Amygdala (tissue), 56 donors: ENCODE data around the gene NYAP2.

Source experiments
- DNase-seq, 56 donors: peaks; one replicate each; lab custom pipeline; 2025; lab: John Stamatoyannopoulos, UW

The NYAP2 gene

DNA sequence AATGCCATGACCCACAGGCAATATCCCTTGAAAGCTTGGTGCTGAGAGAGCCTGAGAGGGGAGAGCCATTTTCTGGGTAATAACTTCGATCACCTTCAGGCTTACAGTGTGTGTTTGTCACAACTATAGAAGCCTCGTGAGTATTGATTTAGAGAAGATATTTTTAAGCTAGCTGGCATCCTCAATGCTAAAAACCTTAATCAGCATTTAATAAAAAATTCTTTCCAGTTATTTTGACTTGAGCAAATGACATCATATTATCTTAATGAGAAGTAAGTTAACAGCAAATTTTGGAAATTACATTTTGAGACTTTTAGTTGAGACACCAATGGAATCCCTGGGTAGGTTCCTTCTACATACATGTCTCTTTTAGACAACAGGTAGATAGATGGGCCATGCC is 283.7 kb downstream of the NYAP2 start:
- no peak for DNase-seq

DNA sequence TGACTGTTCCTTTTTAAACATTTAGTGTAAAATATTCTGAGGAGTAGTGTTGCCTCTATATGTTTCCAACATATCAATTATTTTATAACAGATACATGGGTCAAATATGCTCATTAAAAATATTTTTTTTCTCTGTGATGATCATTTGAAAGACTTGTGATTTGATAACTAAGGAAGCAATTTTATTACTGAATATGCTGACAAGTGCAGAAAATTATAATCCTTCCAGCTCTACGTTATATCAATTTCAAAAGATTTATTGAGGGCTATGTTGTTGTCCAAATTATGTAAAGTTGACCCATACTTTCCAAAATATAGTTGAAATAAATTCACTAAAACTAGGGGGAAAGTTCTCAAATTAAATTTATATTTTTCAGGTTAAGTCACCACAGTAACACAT is 290.6 kb downstream of the NYAP2 start:
- no peak for DNase-seq

DNA sequence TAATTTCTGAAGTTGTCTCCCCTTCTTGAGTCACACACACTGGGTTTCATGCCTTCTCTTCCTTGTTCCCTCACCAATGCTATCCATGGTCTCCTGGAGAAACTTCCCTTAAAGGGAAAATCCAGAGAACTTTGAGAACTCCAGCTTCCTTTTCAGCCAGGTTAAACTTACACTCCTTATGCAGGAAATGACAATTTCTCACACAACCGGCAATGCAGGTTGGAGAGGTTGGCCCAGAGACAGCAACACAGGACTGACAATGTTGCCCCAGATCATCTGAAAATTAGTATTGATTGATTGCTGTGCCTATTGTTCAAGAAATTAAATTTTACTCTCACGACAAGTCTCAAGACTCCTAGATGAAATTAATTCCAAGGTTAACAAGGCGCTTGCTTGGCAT is 292.2 kb downstream of the NYAP2 start:
- no peak for DNase-seq

DNA sequence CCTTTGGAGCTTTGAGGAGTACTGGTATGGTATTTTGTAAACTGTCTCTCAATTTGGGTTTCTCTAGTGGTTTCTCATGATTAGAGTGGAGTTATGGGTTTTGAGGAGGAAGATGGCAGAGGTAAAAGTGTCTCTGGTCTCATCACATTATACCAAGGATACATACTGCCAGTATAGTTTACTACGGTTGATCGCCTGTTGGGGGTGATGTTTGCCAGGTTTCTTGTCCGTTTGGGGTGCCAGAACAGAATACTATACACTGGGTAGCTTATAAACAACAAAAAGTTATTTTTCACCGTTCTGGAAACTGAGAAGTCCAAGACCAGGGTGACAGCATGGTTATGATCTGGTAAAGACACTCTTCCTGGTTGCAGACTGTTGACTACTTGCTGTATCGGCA is 293.7 kb downstream of the NYAP2 start:
- DNase-seq, result no peak

DNA sequence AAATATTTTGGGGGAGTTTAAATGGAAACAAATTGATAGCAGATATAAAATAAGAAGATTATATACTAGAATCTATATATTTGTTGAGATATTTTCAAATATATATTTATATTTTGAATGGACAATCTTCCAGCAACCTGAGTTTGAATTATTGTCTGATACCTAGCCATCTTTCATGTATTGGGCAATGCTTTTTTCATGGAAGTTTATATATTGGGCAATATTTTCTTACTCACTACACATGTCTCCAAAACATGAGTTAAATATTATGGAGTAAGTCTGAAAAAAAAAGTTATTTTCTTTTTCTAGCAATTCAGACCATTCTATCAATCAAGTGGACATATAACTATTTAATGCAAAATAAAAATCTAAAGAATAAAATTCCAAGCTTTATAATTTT is 295.2 kb downstream of the NYAP2 start:
- DNase-seq, result no peak

DNA sequence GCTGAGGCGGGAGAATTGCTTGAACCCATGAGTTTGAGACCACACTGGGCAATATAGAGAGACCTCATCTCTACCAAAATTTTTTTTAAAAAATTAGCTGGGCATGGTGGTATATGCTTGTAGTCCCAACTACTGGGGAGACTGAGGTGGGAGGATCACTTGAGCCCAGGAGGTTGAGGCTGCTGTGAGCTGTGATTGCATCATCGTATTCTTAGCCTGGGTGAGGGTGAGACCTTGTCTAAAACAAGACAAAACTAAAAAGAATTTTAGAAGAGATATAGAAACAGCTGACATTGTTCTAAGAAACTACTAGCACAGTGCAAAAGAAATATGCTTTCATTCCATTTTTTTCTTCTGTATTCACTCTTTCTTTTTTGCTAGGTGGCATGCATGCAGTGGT is 298.4 kb downstream of the NYAP2 start:
- DNase-seq, result no peak
